Upper lobe of left lung (tissue), 4 donors: ENCODE results near the gene ITSN1.

ENCODE experiments used
- CTCF ChIP-seq, 6 experiments: fragments of 450-650 bp in 4 of 6; fragments of 200-600 bp in 2 of 6; sonication (generic) in 2 of 6; IDR thresholded peaks; one replicate each; pipeline ENCODE4 v1.5.1; 2016 to 2019; ENCODE audit warnings: antibody characterized with exemption in 6 of 6
- EP300 ChIP-seq, 4 donors: sonication (generic); formaldehyde crosslinking; IDR thresholded peaks; one replicate each; pipeline ENCODE4 v1.5.1; 2017; ENCODE audit warnings: antibody characterized with exemption in 4 of 4, control low read depth in 2 of 4
- POLR2A ChIP-seq, 4 donors: fragments of 450-650 bp; IDR thresholded peaks; one replicate each; pipeline ENCODE4 v1.5.1; 2016 to 2017; ENCODE audit warnings: antibody characterized with exemption in 4 of 4, mild to moderate bottlenecking in 2 of 4

DNA sequence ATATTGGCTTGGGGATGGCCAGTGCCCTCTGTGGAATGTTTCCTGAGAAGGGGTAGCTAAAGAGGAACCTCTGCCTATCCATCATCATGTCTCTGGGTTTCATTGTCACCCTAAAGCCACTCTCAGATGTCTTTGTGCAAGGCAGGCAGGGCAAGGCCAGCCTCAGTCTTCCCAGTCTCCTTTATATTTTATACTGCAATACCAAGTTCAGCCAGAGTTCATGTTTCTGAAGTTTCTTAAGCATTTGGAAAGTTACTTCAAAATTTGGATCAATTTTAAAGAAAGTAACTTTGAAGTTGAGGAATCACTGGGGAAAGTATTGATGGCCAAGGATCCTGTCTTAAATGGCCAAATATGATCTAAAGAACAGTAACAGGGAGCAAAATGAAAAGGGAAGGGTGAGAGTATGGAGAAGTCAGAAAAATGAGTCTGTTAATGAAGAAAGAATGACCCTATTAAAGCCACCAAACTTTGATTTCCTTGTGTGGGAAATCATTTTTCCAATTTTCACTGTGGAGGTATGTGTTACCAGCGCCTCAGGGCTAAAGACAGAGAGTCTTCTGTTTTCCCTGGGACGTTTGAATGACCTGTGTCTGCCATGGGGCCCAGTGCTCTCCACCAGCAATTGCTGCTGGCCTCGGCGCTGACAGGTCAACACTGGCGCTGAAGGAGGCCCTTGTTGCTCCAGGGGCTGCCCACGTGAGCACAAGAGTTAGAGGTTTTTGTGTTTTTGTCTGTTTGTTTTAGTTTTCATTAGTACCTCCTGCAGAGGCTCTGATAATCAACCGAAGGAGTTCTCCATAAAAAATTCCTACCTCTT, 179.4 kb downstream of the ITSN1 start:
- peak in 1 of 6 experiments; percentile 5 for TF ChIP-seq CTCF (IDR thresholded peaks at IDR 0.05)
- TF ChIP-seq POLR2A (IDR thresholded peaks at IDR 0.05) = no peak
- no peak for TF ChIP-seq EP300 (IDR thresholded peaks at IDR 0.05)
